IMR-90 (cell line): ENCODE measurements around the gene INPP4A. TPM values are rescaled to one million over a fixed set of nuclear protein-coding genes. Genes with fewer than 3 reads are reported as not detected.

Experiments
- ATAC-seq: fragments of 200-7000 bp; cut with Tn5 transposase; 2 replicates; pipeline ENCODE4 v1.9.1; 2020; ENCODE audit warnings: low read depth, mild to moderate bottlenecking, moderate library complexity
- BruUV-seq: library from RNA; stranded (reverse); fragments of 400-500 nt; replicated peaks from 2 replicates; lab custom pipeline; 2021; lab: Mats Ljungman, UMichigan
- CTCF ChIA-PET: fragments of 300-600 bp; formaldehyde crosslinking; extraction: SDS; loops from one replicate; lab custom pipeline; 2021; ENCODE audit warnings: antibody characterized with exemption; lab: Yijun Ruan, JAX
- POLR2A ChIA-PET: fragments of 300-600 bp; sonication (Branson Sonifier 250); formaldehyde crosslinking; loops from one replicate; lab custom pipeline; 2022; ENCODE audit warnings: antibody characterized with exemption; ENCODE audit not compliant: unreplicated experiment; lab: Charles Lee
- DNase-seq: peaks from one replicate; pipeline ENCODE4 v3.0.0; 2013
- H2AFZ ChIP-seq: replicated peaks from 2 replicates; pipeline ENCODE3; 2013; ENCODE audit warnings: low read length, mild to moderate bottlenecking; ENCODE audit not compliant: poor library complexity
- H2AK5ac ChIP-seq: 2 replicates; pipeline ENCODE4 v1.6.1; 2013; ENCODE audit warnings: low read depth, low read length, inconsistent platforms
- H2AK9ac ChIP-seq: replicated peaks from 2 replicates; pipeline ENCODE3; 2013; ENCODE audit warnings: mild to moderate bottlenecking, low read depth, low read length, moderate library complexity; ENCODE audit not compliant: poor library complexity
- H2BK120ac ChIP-seq: 2 replicates; pipeline ENCODE4 v1.6.1; 2013; ENCODE audit warnings: low read depth, low read length, inconsistent platforms
- H2BK15ac ChIP-seq: 3 replicates; pipeline ENCODE4 v1.6.1; 2013; ENCODE audit warnings: low read depth, low read length, inconsistent platforms
- H2BK20ac ChIP-seq: 2 replicates; pipeline ENCODE4 v1.6.1; 2013; ENCODE audit warnings: low read depth, mild to moderate bottlenecking, inconsistent platforms, low read length, moderate library complexity
- H2BK5ac ChIP-seq: 2 replicates; pipeline ENCODE4 v1.6.1; 2013; ENCODE audit warnings: mild to moderate bottlenecking, low read depth, low read length, inconsistent platforms; ENCODE audit not compliant: poor library complexity, severe bottlenecking
- H3K14ac ChIP-seq: replicated peaks from 2 replicates; pipeline ENCODE4 v1.6.1; 2013; ENCODE audit warnings: low read depth, low read length, inconsistent platforms
- H3K18ac ChIP-seq: 2 replicates; pipeline ENCODE4 v1.6.1; 2013; ENCODE audit warnings: low read depth, low read length, control low read depth
- H3K23ac ChIP-seq: 2 replicates; pipeline ENCODE4 v1.6.1; 2013; ENCODE audit warnings: low read depth, low read length, inconsistent platforms
- H3K27ac ChIP-seq: 2 replicates; pipeline ENCODE4 v1.5.1; 2013; ENCODE audit warnings: mild to moderate bottlenecking, control low read depth, low read length; ENCODE audit not compliant: insufficient read depth
- H3K27me3 ChIP-seq: 2 replicates; pipeline ENCODE4 v1.6.1; 2013; ENCODE audit warnings: low read length; ENCODE audit not compliant: control insufficient read depth, insufficient read depth
- H3K36me3 ChIP-seq: 2 replicates; pipeline ENCODE4 v1.6.1; 2013; ENCODE audit warnings: low read length, mixed read lengths; ENCODE audit not compliant: control insufficient read depth, insufficient read depth
- H3K4ac ChIP-seq: 2 replicates; pipeline ENCODE4 v1.6.1; 2013; ENCODE audit warnings: low read depth, low read length, inconsistent platforms
- H3K4me1 ChIP-seq: 2 replicates; pipeline ENCODE4 v1.6.1; 2013; ENCODE audit warnings: low read length, mixed read lengths; ENCODE audit not compliant: control insufficient read depth, insufficient read depth
- H3K4me2 ChIP-seq: 2 replicates; pipeline ENCODE4 v1.6.1; 2013; ENCODE audit warnings: low read depth, mild to moderate bottlenecking, control low read depth, low read length, moderate library complexity
- H3K4me3 ChIP-seq: 2 replicates; pipeline ENCODE4 v1.5.1; 2013; ENCODE audit warnings: low read depth, mild to moderate bottlenecking, control low read depth, low read length, moderate library complexity; ENCODE audit not compliant: insufficient read depth
- H3K56ac ChIP-seq: 2 replicates; pipeline ENCODE4 v1.6.1; 2013; ENCODE audit warnings: low read length, inconsistent platforms; ENCODE audit not compliant: insufficient read depth; ENCODE audit errors: extremely low read depth
- H3K79me1 ChIP-seq, 2 experiments: 2 replicates each; pipeline ENCODE4 v1.6.1; 2013; ENCODE audit warnings: low read length in 2 of 2, inconsistent platforms in 1 of 2, low read depth in 1 of 2
- H3K9ac ChIP-seq: 2 replicates; pipeline ENCODE4 v1.6.1; 2013; ENCODE audit warnings: low read depth, low read length, control low read depth
- H3K9me1 ChIP-seq: 2 replicates; pipeline ENCODE4 v1.6.1; 2013; ENCODE audit warnings: low read length, inconsistent platforms; ENCODE audit not compliant: insufficient read depth
- H3K9me3 ChIP-seq: 2 replicates; pipeline ENCODE4 v1.6.1; 2013; ENCODE audit warnings: low read length; ENCODE audit not compliant: control insufficient read depth, insufficient read depth
- H4K20me1 ChIP-seq: 2 replicates; pipeline ENCODE4 v1.6.1; 2013; ENCODE audit warnings: low read length, inconsistent platforms; ENCODE audit not compliant: insufficient read depth
- H4K5ac ChIP-seq: 2 replicates; pipeline ENCODE4 v1.6.1; 2013; ENCODE audit warnings: mild to moderate bottlenecking, low read depth, low read length, control low read depth
- H4K8ac ChIP-seq, 2 experiments: 2 replicates each; pipeline ENCODE4 v1.6.1; 2013; ENCODE audit warnings: low read depth in 2 of 2, low read length in 2 of 2, control low read depth in 1 of 2, inconsistent platforms in 1 of 2
- H4K91ac ChIP-seq: 2 replicates; pipeline ENCODE4 v1.6.1; 2013; ENCODE audit warnings: low read depth, low read length, inconsistent platforms; ENCODE audit not compliant: insufficient read depth
- BHLHE40 ChIP-seq: fragments of 150-350 bp; IDR thresholded peaks from 2 replicates; pipeline ENCODE4 v1.6.1; 2016; ENCODE audit warnings: mild to moderate bottlenecking, low read depth, low read length
- CEBPB ChIP-seq: IDR thresholded peaks from 2 replicates; pipeline ENCODE4 v1.6.1; 2012; ENCODE audit warnings: low read depth, low read length, improper control_type of control experiment
- CHD1 ChIP-seq: IDR thresholded peaks from 2 replicates; pipeline ENCODE4 v1.6.1; 2012; ENCODE audit warnings: low read depth, low read length, improper control_type of control experiment
- FOS ChIP-seq: fragments of 150-350 bp; IDR thresholded peaks from 2 replicates; pipeline ENCODE4 v1.6.1; 2016; ENCODE audit warnings: low read depth, low read length
- MAFK ChIP-seq: IDR thresholded peaks from 2 replicates; pipeline ENCODE4 v1.6.1; 2012; ENCODE audit warnings: low read depth, low read length, improper control_type of control experiment
- MAZ ChIP-seq: IDR thresholded peaks from 2 replicates; pipeline ENCODE4 v1.6.1; 2012; ENCODE audit warnings: low read depth, mild to moderate bottlenecking, low read length, improper control_type of control experiment, moderate library complexity, borderline replicate concordance
- MXI1 ChIP-seq: IDR thresholded peaks from 2 replicates; pipeline ENCODE4 v1.6.1; 2012; ENCODE audit warnings: low read depth, mild to moderate bottlenecking, low read length, moderate library complexity, borderline replicate concordance
- NFE2L2 ChIP-seq: fragments of 150-350 bp; IDR thresholded peaks from 2 replicates; pipeline ENCODE4 v1.6.1; 2016; ENCODE audit warnings: low read depth, mild to moderate bottlenecking, low read length
- POLR2A ChIP-seq: IDR thresholded peaks from 2 replicates; pipeline ENCODE4 v1.6.1; 2012; ENCODE audit warnings: mild to moderate bottlenecking, low read depth, low read length
- RAD21 ChIP-seq: IDR thresholded peaks from 2 replicates; pipeline ENCODE4 v1.6.1; 2012; ENCODE audit warnings: low read length, improper control_type of control experiment
- RCOR1 ChIP-seq: IDR thresholded peaks from 2 replicates; pipeline ENCODE4 v1.6.1; 2012; ENCODE audit warnings: mild to moderate bottlenecking, low read length, improper control_type of control experiment; ENCODE audit not compliant: insufficient replicate concordance
- RFX5 ChIP-seq: IDR thresholded peaks from 2 replicates; pipeline ENCODE4 v1.8.0; 2012; ENCODE audit warnings: low read depth, mild to moderate bottlenecking, low read length, moderate library complexity
- SMC3 ChIP-seq: fragments of 150-350 bp; IDR thresholded peaks from 2 replicates; pipeline ENCODE4 v1.6.1; 2016; ENCODE audit warnings: low read depth, mild to moderate bottlenecking, antibody characterized with exemption, low read length, moderate library complexity
- WGBS, 2 experiments: methylation state at CpG; one replicate each; pipeline versions ENCODE4 v1.1.5 to v1.1.7; 2013; ENCODE audit warnings: missing lambda C conversion rate in 2 of 2; ENCODE audit not compliant: insufficient read length in 1 of 2; ENCODE audit errors: extremely low coverage in 2 of 2; 5-methylcytosine and 5-hydroxymethylcytosine counted together
- dilution Hi-C: fragments of 300-500 bp; cut with HindIII; formaldehyde crosslinking; loops from one replicate; pipeline ENCODE4 v1.14.3; 2018; ENCODE audit warnings: low sequenced_read_pairs; ENCODE audit not compliant: unreplicated experiment
- in situ Hi-C: fragments of 300-500 bp; cut with MboI; formaldehyde crosslinking; loops from 3 replicates; pipeline ENCODE4 v1.14.3; 2019; ENCODE audit warnings: low sequenced_read_pairs, inconsistent platforms, mixed read lengths
- intact Hi-C: fragments of 100-400 bp; cut with micrococcal nuclease; formaldehyde crosslinking; loops from 2 replicates; pipeline ENCODE4 v1.10.0; 2022
- polyA plus RNA-seq, 3 experiments: library from polyadenylated mRNA; depleted of rRNA; stranded (reverse); fragments of >200 nt; gene quantifications; 2 replicates each; pipeline ENCODE4 v1.2.3, GENCODE V29; 2012; ENCODE audit warnings: low replicate concordance in 1 of 3
- total RNA-seq: library from RNA; depleted of rRNA; stranded (reverse); fragments of >200 nt; gene quantifications from 2 replicates; pipeline ENCODE4 v1.2.3, GENCODE V29; 2012
- TF ChIP-seq, protein P1 (sequence below): fragments of 150-350 bp; IDR thresholded peaks from 2 replicates; pipeline ENCODE4 v1.6.1; 2017; ENCODE audit warnings: mild to moderate bottlenecking, antibody characterized with exemption, low read length, low read depth
- TF ChIP-seq, protein P2 (sequence below): fragments of 150-350 bp; IDR thresholded peaks from 2 replicates; pipeline ENCODE4 v1.6.1; 2016; ENCODE audit warnings: low read depth, mild to moderate bottlenecking, low read length, moderate library complexity, borderline replicate concordance
- TF ChIP-seq, protein P3 (sequence below): conservative IDR thresholded peaks from 2 replicates; pipeline ENCODE4 v1.5.1; 2012; ENCODE audit warnings: mild to moderate bottlenecking, low read depth, low read length, improper control_type of control experiment

INPP4A gene
- total and polyA plus RNA-seq, 2 of the 4 experiments (the other 2 are of a cell fraction) = 14.5 to 27.1 TPM

DNA sequence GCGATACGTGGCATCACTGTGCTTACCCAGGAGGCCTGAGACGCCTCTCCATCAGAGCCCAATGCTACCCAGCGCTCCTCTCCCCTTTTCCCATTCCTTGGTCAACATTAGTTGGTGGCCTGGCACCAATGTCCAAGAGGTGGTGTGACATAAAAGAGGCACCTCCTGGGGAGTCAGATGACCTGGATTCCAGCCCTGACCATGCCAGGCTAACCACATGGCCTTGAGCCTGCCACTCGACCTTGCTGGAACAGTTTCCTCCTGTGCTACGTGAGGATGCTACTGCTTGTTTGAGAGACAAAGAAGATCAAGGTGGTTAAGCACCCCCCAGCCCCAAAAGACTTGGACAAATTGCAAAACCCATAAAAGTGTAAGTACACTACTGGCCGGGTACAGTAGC, 76.6 kb downstream of the INPP4A start:
- H3K4me1 ChIP-seq = peaks cover 1% of the 10 kb centered on the region; the same call in 1 of the 2 replicates
- in situ Hi-C loops = no loop called here
- H3K36me3 ChIP-seq = peaks cover 3% of the 10 kb centered on the region; the same call in 1 of the 2 replicates
- no peak for ATAC-seq
- no peak overlapping the region for H2BK5ac ChIP-seq
- no peak overlapping the region for H2BK15ac ChIP-seq
- no peak overlapping the region for H3K27ac ChIP-seq
- no peak overlapping the region for H3K4ac ChIP-seq
- peaks cover 0 to 17% of the 10 kb centered on the region in 2 experiments; a peak in 2 of 4 replicates for H3K79me1 ChIP-seq
- no peak overlapping the region for H3K56ac ChIP-seq
- H3K9me1 ChIP-seq = peaks cover 5% of the 10 kb centered on the region
- DNase-seq = no peak
- H3K4me3 ChIP-seq = no peak overlapping the region
- BruUV-seq = no TSS peak
- CTCF ChIA-PET = no interaction called here
- POLR2A ChIA-PET = no interaction called here
- H4K20me1 ChIP-seq = no peaks in the 10 kb centered on the region
- H3K14ac ChIP-seq = no peak overlapping the region
- no peak overlapping the region for H3K18ac ChIP-seq
- H3K9ac ChIP-seq = no peak overlapping the region
- H2AK9ac ChIP-seq = no peak overlapping the region
- H2BK20ac ChIP-seq = no peak overlapping the region
- no peaks in the 10 kb centered on the region for H3K27me3 ChIP-seq
- H4K91ac ChIP-seq = no peak overlapping the region
- no peak overlapping the region for H2BK120ac ChIP-seq
- no peak overlapping the region for H3K4me2 ChIP-seq
- no peak overlapping the region for H2AFZ ChIP-seq
- dilution Hi-C loops = no loop called here
- no peak overlapping the region for H4K5ac ChIP-seq
- no peak overlapping the region for H4K8ac ChIP-seq
- WGBS, 2 experiments = no CpG with 5 or more reads among the region's 7 CpGs
- TF ChIP-seq RAD21 = no peak
- TF ChIP-seq RFX5 = no peak
- TF ChIP-seq SMC3 = no peak
- no peak for TF ChIP-seq NFE2L2
- TF ChIP-seq, protein P1, sequence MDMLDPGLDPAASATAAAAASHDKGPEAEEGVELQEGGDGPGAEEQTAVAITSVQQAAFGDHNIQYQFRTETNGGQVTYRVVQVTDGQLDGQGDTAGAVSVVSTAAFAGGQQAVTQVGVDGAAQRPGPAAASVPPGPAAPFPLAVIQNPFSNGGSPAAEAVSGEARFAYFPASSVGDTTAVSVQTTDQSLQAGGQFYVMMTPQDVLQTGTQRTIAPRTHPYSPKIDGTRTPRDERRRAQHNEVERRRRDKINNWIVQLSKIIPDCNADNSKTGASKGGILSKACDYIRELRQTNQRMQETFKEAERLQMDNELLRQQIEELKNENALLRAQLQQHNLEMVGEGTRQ = no peak
- no peak for TF ChIP-seq MXI1
- no peak for TF ChIP-seq MAZ
- TF ChIP-seq, protein P2, sequence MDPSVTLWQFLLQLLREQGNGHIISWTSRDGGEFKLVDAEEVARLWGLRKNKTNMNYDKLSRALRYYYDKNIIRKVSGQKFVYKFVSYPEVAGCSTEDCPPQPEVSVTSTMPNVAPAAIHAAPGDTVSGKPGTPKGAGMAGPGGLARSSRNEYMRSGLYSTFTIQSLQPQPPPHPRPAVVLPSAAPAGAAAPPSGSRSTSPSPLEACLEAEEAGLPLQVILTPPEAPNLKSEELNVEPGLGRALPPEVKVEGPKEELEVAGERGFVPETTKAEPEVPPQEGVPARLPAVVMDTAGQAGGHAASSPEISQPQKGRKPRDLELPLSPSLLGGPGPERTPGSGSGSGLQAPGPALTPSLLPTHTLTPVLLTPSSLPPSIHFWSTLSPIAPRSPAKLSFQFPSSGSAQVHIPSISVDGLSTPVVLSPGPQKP = no peak
- TF ChIP-seq RCOR1 = no peak
- TF ChIP-seq POLR2A = no peak
- TF ChIP-seq MAFK = no peak
- no peak for TF ChIP-seq FOS
- TF ChIP-seq CEBPB = no peak
- TF ChIP-seq, protein P3, sequence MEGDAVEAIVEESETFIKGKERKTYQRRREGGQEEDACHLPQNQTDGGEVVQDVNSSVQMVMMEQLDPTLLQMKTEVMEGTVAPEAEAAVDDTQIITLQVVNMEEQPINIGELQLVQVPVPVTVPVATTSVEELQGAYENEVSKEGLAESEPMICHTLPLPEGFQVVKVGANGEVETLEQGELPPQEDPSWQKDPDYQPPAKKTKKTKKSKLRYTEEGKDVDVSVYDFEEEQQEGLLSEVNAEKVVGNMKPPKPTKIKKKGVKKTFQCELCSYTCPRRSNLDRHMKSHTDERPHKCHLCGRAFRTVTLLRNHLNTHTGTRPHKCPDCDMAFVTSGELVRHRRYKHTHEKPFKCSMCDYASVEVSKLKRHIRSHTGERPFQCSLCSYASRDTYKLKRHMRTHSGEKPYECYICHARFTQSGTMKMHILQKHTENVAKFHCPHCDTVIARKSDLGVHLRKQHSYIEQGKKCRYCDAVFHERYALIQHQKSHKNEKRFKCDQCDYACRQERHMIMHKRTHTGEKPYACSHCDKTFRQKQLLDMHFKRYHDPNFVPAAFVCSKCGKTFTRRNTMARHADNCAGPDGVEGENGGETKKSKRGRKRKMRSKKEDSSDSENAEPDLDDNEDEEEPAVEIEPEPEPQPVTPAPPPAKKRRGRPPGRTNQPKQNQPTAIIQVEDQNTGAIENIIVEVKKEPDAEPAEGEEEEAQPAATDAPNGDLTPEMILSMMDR = no peak
- no peak for TF ChIP-seq BHLHE40
- TF ChIP-seq CHD1 = no peak
- no peak overlapping the region for H2AK5ac ChIP-seq
- H3K23ac ChIP-seq = no peak overlapping the region
- intact Hi-C loops = no loop called here
- no peaks in the 10 kb centered on the region for H3K9me3 ChIP-seq
